Natural killer cell (primary cell): ENCODE data around the gene HSPB3. TPM values are rescaled to one million over a fixed set of nuclear protein-coding genes. Genes with fewer than 3 reads are reported as not detected.

Experiments used
- ATAC-seq, 3 donors: fragments of 150-1000 bp in 2 of 3; fragments of 200-7000 bp in 1 of 3; cut with Tn5 transposase; 1 replicate in 1 of 3; 2 replicates in 2 of 3; pipeline ENCODE4 v1.10.0; 2021; ENCODE audit warnings: mild to moderate bottlenecking in 2 of 3, moderate library complexity in 2 of 3
- DNase-seq, 2 donors: peaks; one replicate each; pipeline versions ENCODE4 v3.0.0 to v3.0.0-alpha.2; 2013 to 2021; ENCODE audit warnings: mixed read lengths in 1 of 2
- H3K27ac ChIP-seq: one replicate; pipeline ENCODE4 v1.5.1; 2013; ENCODE audit warnings: mild to moderate bottlenecking, low read length
- H3K27me3 ChIP-seq: one replicate; pipeline ENCODE4 v1.6.1; 2013; ENCODE audit warnings: low read length; ENCODE audit not compliant: control insufficient read depth, insufficient read depth
- H3K36me3 ChIP-seq: one replicate; pipeline ENCODE4 v1.6.1; 2013; ENCODE audit warnings: low read length; ENCODE audit not compliant: control insufficient read depth, insufficient read depth
- H3K4me1 ChIP-seq: one replicate; pipeline ENCODE4 v1.6.1; 2013; ENCODE audit warnings: low read length; ENCODE audit not compliant: control insufficient read depth, insufficient read depth
- H3K4me3 ChIP-seq: one replicate; pipeline ENCODE4 v1.5.1; 2013; ENCODE audit warnings: low read length
- H3K9me3 ChIP-seq: one replicate; pipeline ENCODE4 v1.6.1; 2013; ENCODE audit warnings: low read length; ENCODE audit not compliant: control insufficient read depth, insufficient read depth
- H3K27ac Mint-ChIP-seq, 2 donors: one replicate each; pipeline ENCODE4 v1.8.0; 2022; ENCODE audit warnings: mild to moderate bottlenecking in 2 of 2, mixed read lengths in 2 of 2, moderate library complexity in 1 of 2
- H3K27me3 Mint-ChIP-seq, 2 donors: one replicate each; pipeline ENCODE4 v1.8.0; 2022; ENCODE audit warnings: low read depth in 2 of 2, mixed read lengths in 2 of 2
- H3K36me3 Mint-ChIP-seq: one replicate; pipeline ENCODE4 v1.8.0; 2022; ENCODE audit warnings: mixed read lengths
- H3K4me1 Mint-ChIP-seq, 2 donors: one replicate each; pipeline ENCODE4 v1.8.0; 2022; ENCODE audit warnings: mixed read lengths in 2 of 2
- H3K4me3 Mint-ChIP-seq: one replicate; pipeline ENCODE4 v1.8.0; 2022; ENCODE audit warnings: mild to moderate bottlenecking, moderate library complexity, mixed read lengths
- H3K9me3 Mint-ChIP-seq, 2 donors: one replicate each; pipeline ENCODE4 v1.8.0; 2022; ENCODE audit warnings: mixed read lengths in 2 of 2
- CTCF ChIP-seq: fragments of 200-600 bp; IDR thresholded peaks from one replicate; pipeline ENCODE4 v1.8.0; 2022; ENCODE audit warnings: antibody characterized with exemption
- WGBS: methylation state at CpG from one replicate; pipeline ENCODE4 v1.1.7; 2013; ENCODE audit warnings: missing lambda C conversion rate; ENCODE audit not compliant: insufficient coverage; 5-methylcytosine and 5-hydroxymethylcytosine counted together
- intact Hi-C: fragments of 100-400 bp; cut with micrococcal nuclease; formaldehyde crosslinking; loops from one replicate; pipeline ENCODE4 v1.14.2; 2022
- total RNA-seq, 4 donors: library from RNA; stranded (reverse); fragments of 120-200 nt in 1 of 4; gene quantifications; one replicate each; pipeline versions ENCODE4 v1.2.3 to v1.2.4, GENCODE V29; 2013 to 2022

HSPB3 gene
- total RNA-seq, 3 donors from 2014 or later (not counting 1 experiment from before 2014, with no cell fraction given) = not detected

GRCh38 chr5:54453046-54453445 lies 2.5 kb upstream of the HSPB3 start:
- Mint-ChIP-seq H3K36me3 (no peaks in the 10 kb centered on the region), H3K4me3 (no peak overlapping the region), H3K4me1 (no peaks in the 10 kb centered on the region), H3K27ac (no peak overlapping the region), H3K9me3 (no peaks in the 10 kb centered on the region), H3K27me3 (peaks cover 13 to 17% of the 10 kb centered on the region in 2 donors)
- 90% methylated on average over 2 of the region's 3 CpGs for WGBS
- DNase-seq = no peak
- H3K9me3 ChIP-seq = no peaks in the 10 kb centered on the region
- intact Hi-C loops = no loop called here
- ATAC-seq = no peak
- TF ChIP-seq CTCF = no peak
- H3K4me3 ChIP-seq = no peak overlapping the region
- no peak overlapping the region for H3K27ac ChIP-seq
- no peaks in the 10 kb centered on the region for H3K4me1 ChIP-seq
- H3K27me3 ChIP-seq = peaks cover 3% of the 10 kb centered on the region
- no peaks in the 10 kb centered on the region for H3K36me3 ChIP-seq

- H3K27me3 ChIP-seq = no peaks in the 10 kb centered on the region
- no peak for TF ChIP-seq CTCF
- Mint-ChIP-seq H3K9me3 (no peaks in the 10 kb centered on the region), H3K4me1 (no peaks in the 10 kb centered on the region), H3K4me3 (no peak overlapping the region), H3K27me3 (peaks cover 16 to 22% of the 10 kb centered on the region in 2 donors), H3K27ac (no peak overlapping the region), H3K36me3 (no peaks in the 10 kb centered on the region)
- H3K36me3 ChIP-seq = no peaks in the 10 kb centered on the region
- H3K4me1 ChIP-seq = no peaks in the 10 kb centered on the region
- 56% methylated on average over 2 of the region's 2 CpGs for WGBS
- intact Hi-C loops = no loop called here
- H3K4me3 ChIP-seq = no peak overlapping the region
- no peak for DNase-seq
- H3K27ac ChIP-seq = no peak overlapping the region
- H3K9me3 ChIP-seq = no peaks in the 10 kb centered on the region
- ATAC-seq = no peak
Measured at GRCh38 chr5:54454602-54455001, 897 bp upstream of the HSPB3 start.

GRCh38 chr5:54457094-54457862 lies 1.8 kb downstream of the HSPB3 start:
- no peak for DNase-seq
- ATAC-seq = no peak
- Histone ChIP-seq H3K9me3 (no peaks in the 10 kb centered on the region), H3K36me3 (no peaks in the 10 kb centered on the region), H3K4me1 (no peaks in the 10 kb centered on the region), H3K4me3 (no peak overlapping the region), H3K27ac (no peak overlapping the region), H3K27me3 (no peaks in the 10 kb centered on the region)
- 78% methylated on average over 5 of the region's 5 CpGs for WGBS
- Mint-ChIP-seq H3K4me3 (no peak overlapping the region), H3K27me3 (peaks cover 21 to 41% of the 10 kb centered on the region in 2 donors), H3K9me3 (peaks cover 0 to 3% of the 10 kb centered on the region in 2 donors), H3K4me1 (no peaks in the 10 kb centered on the region), H3K27ac (no peak overlapping the region), H3K36me3 (no peaks in the 10 kb centered on the region)
- intact Hi-C loops = no loop called here
- TF ChIP-seq CTCF = no peak

- H3K36me3 Mint-ChIP-seq = no peaks in the 10 kb centered on the region
- Histone ChIP-seq H3K9me3 (no peaks in the 10 kb centered on the region), H3K27me3 (no peaks in the 10 kb centered on the region), H3K27ac (no peak overlapping the region), H3K4me1 (no peaks in the 10 kb centered on the region), H3K4me3 (no peak overlapping the region), H3K36me3 (no peaks in the 10 kb centered on the region)
- peaks cover 17 to 47% of the 10 kb centered on the region in 2 donors for H3K27me3 Mint-ChIP-seq
- ATAC-seq (no peak), DNase-seq (no peak)
- WGBS = 81% methylated on average over 2 of the region's 2 CpGs
- peaks cover 0 to 3% of the 10 kb centered on the region in 2 donors for H3K9me3 Mint-ChIP-seq
- no peak for TF ChIP-seq CTCF
- H3K4me3 Mint-ChIP-seq = no peak overlapping the region
- no peaks in the 10 kb centered on the region for H3K4me1 Mint-ChIP-seq
- intact Hi-C loops = no loop called here
- no peak overlapping the region for H3K27ac Mint-ChIP-seq
Measured at GRCh38 chr5:54458221-54458620, 2.7 kb downstream of the HSPB3 start.
